Right atrium auricular region (tissue), 2 donors: Measurements from ENCODE around the gene CTSE. TPM values are rescaled to one million over a fixed set of nuclear protein-coding genes. Genes with fewer than 3 reads are reported as not detected.

Source experiments
- DNase-seq: peaks from one replicate; pipeline ENCODE4 v3.0.0-alpha.2; 2019; ENCODE audit warnings: low spot score
- H3K27ac ChIP-seq, 2 donors: fragments of 200-600 bp; sonication (generic); 1 replicate in 1 of 2; 2 replicates in 1 of 2; pipeline ENCODE4 v1.5.1; 2016 to 2019
- H3K27me3 ChIP-seq, 2 donors: fragments of 200-600 bp; sonication (generic); one replicate each; pipeline versions ENCODE4 v1.5.1 to v1.6.0; 2017 to 2019
- H3K36me3 ChIP-seq: fragments of 200-600 bp; sonication (generic); one replicate; pipeline ENCODE4 v1.5.1; 2016
- H3K4me1 ChIP-seq, 2 donors: fragments of 200-600 bp; sonication (generic); one replicate each; pipeline versions ENCODE4 v1.5.1 to v1.6.0; 2017 to 2019
- H3K4me3 ChIP-seq, 2 donors: fragments of 200-600 bp; sonication (generic); 1 replicate in 1 of 2; 2 replicates in 1 of 2; pipeline ENCODE4 v1.5.1; 2017 to 2019; ENCODE audit warnings: mild to moderate bottlenecking in 1 of 2, moderate library complexity in 1 of 2
- H3K9me3 ChIP-seq, 2 donors: fragments of 200-600 bp; sonication (generic); one replicate each; pipeline ENCODE4 v1.5.1; 2019
- total RNA-seq, 2 donors: library from RNA; depleted of rRNA; stranded (reverse); fragments of >200 nt; gene quantifications; one replicate each; pipeline ENCODE4 v1.1.0, GENCODE V29; 2016
- TF ChIP-seq, protein P1 (sequence below), 2 donors: fragments of 200-600 bp; sonication (generic); IDR thresholded peaks; one replicate each; pipeline ENCODE4 v1.5.1; 2019; ENCODE audit warnings: antibody characterized with exemption in 2 of 2

CTSE gene
- total RNA-seq, 2 donors from 2014 or later = 1.1 TPM; not detected in 1

DNA sequence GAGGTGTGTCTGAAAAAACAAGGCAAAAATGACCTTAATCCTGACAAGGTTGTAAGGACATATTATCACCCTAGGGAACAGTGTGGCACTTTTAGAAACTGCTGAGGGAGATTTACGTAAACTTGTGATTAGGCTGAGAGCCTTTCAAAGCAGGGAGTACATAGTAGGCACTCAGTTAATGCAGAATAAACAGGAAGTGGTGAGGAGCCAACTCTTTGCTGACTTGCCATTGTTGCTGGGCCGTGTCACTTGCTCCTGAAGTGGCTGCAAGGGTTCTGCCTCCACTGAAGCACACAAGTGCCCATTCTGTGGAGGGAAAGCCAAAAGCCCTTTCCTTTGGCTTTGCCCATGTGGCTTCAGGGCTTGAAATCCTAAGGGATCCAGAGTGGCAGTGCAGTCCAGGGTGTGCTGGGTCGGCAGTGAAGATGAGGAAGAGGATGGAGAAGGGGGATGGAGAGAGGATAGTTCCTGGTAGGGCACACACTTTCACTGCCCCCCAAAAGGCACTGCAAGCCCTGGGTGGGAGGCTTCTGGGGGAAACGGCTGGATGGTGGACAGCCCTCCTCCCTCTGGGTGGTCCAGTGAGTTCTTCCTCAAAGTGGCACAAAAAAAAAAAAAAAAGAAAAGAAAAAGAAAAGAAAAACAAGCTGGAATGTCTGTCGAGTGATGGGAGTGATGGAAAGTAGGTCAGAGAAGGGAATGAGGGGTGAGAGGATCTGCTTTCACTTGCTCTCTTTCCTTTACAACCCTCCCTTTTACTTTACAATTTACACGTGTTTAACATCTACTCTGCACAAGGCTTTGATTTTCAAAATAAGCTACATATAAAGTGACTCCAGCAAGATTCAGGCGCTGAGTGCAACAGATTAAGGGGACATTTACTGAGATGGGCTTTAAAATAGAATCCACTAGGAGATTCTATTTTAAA is 15.6 kb upstream of the CTSE start:
- Histone ChIP-seq H3K4me3 (no peak overlapping the region), H3K27me3 (no peaks in the 10 kb centered on the region), H3K9me3 (no peaks in the 10 kb centered on the region), H3K4me1 (peaks cover 0 to 8% of the 10 kb centered on the region in 2 donors), H3K27ac (no peak overlapping the region), H3K36me3 (no peaks in the 10 kb centered on the region)
- DNase-seq = no peak
- TF ChIP-seq, protein P1, sequence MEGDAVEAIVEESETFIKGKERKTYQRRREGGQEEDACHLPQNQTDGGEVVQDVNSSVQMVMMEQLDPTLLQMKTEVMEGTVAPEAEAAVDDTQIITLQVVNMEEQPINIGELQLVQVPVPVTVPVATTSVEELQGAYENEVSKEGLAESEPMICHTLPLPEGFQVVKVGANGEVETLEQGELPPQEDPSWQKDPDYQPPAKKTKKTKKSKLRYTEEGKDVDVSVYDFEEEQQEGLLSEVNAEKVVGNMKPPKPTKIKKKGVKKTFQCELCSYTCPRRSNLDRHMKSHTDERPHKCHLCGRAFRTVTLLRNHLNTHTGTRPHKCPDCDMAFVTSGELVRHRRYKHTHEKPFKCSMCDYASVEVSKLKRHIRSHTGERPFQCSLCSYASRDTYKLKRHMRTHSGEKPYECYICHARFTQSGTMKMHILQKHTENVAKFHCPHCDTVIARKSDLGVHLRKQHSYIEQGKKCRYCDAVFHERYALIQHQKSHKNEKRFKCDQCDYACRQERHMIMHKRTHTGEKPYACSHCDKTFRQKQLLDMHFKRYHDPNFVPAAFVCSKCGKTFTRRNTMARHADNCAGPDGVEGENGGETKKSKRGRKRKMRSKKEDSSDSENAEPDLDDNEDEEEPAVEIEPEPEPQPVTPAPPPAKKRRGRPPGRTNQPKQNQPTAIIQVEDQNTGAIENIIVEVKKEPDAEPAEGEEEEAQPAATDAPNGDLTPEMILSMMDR (IDR thresholded peaks at IDR 0.05) = no peak

DNA sequence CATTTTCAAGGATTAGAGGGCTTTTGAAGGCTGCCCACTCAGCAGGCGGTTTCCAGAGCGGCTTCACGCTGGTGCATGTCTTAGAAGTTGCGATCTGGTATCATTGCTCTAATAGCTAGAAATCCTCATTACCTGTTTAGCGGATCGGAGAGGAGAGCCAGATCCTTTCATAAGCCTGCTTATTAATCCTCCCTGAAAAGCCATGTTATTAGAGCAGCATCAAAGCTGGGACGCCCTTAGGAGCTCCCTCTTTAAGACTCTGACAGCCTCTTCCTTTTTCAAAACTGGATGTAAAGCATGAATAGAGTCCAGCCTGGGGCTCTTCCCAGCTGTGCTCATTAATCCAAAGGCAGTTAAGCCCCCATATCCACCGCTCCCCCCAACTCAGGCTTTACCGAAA is 13.9 kb upstream of the CTSE start:
- Histone ChIP-seq H3K9me3 (no peaks in the 10 kb centered on the region), H3K27ac (no peak overlapping the region), H3K4me1 (peaks cover 0 to 8% of the 10 kb centered on the region in 2 donors), H3K4me3 (no peak overlapping the region), H3K36me3 (no peaks in the 10 kb centered on the region), H3K27me3 (no peaks in the 10 kb centered on the region)
- no peak for DNase-seq
- TF ChIP-seq, protein P1 (IDR thresholded peaks at IDR 0.05) = no peak

DNA sequence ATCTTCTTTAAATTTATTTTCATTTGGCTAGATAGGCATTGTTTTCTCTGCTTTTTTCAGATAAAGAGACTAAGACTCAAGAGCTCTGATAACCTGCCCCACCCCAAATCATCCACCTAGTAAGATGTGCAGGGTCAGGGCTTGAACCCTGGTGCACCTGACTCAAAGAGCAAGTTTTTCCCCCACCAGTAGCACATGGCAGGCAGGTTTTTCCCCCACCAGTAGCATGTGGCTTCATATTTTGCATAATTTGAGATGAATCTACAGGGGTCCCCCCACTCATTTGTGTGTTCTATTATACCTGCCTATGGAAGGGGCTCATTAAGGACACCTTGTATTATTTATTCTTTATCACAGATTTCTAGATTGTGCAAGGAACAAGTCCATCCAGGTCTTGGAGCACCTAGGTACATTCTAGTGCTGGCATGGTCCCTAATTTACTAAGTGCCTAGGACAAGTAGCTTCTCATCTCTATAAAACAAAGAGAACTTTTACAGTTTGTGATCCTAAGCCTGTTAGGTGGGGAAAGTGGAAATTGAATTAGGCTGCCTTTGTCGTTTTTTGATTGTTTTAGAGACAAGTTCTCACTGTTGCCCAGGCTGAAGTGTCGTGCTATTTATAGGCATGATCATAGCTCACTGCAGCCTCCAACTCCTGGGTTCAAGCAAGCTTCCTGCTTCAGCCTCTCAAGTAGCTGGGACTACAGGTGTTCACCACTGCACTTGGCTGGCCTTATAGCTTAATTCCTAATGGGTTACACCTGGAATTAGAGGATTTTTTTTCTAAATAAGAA is 13.2 kb upstream of the CTSE start:
- Histone ChIP-seq H3K36me3 (no peaks in the 10 kb centered on the region), H3K4me1 (peaks cover 0 to 8% of the 10 kb centered on the region in 2 donors), H3K4me3 (no peak overlapping the region), H3K27me3 (no peaks in the 10 kb centered on the region), H3K9me3 (no peaks in the 10 kb centered on the region), H3K27ac (no peak overlapping the region)
- no peak for DNase-seq
- TF ChIP-seq, protein P1 (IDR thresholded peaks at IDR 0.05) = no peak

DNA sequence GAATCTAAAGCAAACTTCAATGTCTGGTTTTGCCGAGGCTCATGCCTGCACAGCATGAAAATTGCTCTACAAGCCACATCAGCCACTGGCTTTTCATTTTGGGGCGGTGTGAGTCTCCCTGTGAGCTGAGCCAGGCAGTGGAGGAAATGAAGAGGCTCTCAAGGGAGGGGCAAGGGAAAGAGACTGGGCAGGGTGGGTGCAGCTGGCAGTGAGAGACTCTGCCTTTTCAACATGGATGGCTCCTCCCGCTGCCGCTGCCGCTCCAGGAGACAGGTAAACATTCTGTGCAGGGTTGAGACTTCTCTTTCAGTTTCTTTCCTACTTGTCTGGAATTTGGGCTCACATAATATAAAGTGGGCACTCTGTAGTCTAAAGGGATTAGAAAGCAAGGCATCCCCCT is 11.3 kb upstream of the CTSE start:
- Histone ChIP-seq H3K27me3 (no peaks in the 10 kb centered on the region), H3K27ac (no peak overlapping the region), H3K4me1 (peaks cover 0 to 8% of the 10 kb centered on the region in 2 donors), H3K36me3 (no peaks in the 10 kb centered on the region), H3K4me3 (no peak overlapping the region), H3K9me3 (no peaks in the 10 kb centered on the region)
- TF ChIP-seq, protein P1 (IDR thresholded peaks at IDR 0.05) = no peak
- DNase-seq = no peak

DNA sequence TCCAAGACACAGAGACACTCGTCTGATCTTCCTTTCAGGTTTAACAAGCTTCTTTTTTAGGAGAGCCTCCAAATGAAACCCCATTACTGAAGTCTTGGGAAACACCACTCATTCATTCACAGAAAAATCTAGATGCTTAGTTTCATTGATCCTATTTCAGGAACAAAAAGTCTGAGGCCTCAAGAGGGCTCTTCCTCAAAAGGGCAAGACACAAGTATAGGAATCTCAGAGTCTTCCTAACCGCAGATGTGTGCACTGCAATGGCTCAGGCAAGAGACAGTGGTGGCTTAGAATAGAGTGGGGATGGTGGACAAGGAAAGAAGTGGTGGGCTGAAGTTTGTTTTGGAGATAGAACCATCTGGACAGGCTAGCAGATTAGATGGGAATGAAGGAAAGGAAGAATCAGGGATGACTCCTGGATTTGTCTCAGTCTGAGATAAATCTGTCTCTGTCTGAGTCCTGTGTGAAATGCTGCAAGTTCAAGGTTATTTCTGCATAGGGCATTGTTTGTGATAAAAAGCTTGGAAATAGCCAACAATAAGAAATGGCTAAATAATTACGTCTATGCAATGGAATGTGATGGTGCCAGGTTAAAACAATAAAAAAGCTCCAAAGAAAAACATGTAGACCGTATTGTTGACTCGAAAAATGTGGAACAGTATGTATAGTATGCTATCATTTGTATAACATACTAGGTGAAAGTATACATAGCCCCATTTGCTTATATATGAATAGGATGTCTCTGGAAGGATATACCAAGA is 8.9 kb upstream of the CTSE start:
- H3K27me3 ChIP-seq = no peaks in the 10 kb centered on the region
- TF ChIP-seq, protein P1 (IDR thresholded peaks at IDR 0.05) = no peak
- no peak overlapping the region for H3K4me3 ChIP-seq
- no peak for DNase-seq
- no peaks in the 10 kb centered on the region for H3K36me3 ChIP-seq
- no peaks in the 10 kb centered on the region for H3K9me3 ChIP-seq
- H3K27ac ChIP-seq = no peak overlapping the region
- H3K4me1 ChIP-seq = no peaks in the 10 kb centered on the region
